ENCODE data around the gene ZFHX3.

Gene ZFHX3

DNA sequence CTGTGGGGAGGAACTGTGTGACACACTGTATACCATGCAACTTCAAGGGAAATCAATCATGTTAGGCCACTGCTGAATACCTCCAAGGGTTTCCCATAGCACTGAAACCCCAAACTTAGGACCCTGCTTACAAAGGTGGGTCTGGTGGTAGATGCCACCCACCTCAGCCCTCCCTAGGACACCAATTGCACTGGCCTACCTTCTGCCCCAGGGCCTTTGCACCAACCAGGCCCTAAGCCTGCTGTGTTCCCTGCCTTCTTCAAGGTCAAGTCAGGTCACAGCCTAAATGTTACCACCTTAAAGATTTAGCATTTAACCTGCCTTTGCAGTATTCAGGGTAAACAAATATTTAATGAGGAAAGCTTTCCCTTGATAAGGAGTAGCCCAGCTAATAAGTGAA, 185.8 kb downstream of the ZFHX3 start:
- DNase-seq: no peak

GRCh38 chr16:72860726-72861562, 187.0 kb downstream of the ZFHX3 start:
- no peak for DNase-seq

- DNase-seq: no peak
These were observed 188.3 kb downstream of the ZFHX3 start for GRCh38 chr16:72859581-72859980.

DNA sequence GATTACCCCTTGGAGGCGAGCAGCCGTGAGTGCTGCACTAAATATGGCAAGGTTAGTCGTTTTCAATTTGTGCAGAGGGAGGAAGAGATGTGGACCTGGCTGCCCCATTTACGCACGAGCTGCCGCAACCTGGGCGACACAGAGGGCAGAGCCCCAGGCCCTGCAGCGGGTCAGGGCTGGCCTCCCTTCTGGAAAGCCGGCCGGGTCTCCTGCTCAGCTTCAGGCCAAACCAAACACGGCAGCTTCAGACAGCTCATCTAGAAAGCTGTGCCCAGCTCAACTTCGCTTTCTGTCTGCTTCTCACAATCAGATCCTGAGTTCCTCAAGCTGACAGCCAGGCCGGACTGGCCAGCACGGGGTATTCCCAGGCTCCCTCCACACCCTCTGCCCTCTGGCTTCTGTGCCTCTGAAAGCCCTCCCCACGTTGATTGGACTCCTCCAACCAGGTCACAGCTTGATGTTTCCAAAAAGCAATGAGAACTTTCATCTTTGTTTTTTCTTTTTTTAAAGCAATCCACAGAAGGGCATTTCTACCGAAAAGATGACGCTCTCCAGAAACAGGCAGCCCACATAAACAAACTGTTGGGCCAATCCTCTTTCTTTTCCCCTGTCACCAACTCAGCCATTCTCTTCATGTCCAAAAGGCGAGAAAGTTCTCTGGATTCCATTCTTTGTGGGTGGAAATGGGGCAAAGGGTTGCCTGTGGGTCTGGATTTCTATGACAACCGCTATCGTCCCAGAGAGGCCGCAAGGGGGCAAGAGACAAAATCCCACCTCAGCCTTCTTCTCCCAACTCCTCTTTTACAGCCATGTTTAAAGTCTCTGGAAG, 189.0 kb downstream of the ZFHX3 start:
- no peak for DNase-seq

DNA sequence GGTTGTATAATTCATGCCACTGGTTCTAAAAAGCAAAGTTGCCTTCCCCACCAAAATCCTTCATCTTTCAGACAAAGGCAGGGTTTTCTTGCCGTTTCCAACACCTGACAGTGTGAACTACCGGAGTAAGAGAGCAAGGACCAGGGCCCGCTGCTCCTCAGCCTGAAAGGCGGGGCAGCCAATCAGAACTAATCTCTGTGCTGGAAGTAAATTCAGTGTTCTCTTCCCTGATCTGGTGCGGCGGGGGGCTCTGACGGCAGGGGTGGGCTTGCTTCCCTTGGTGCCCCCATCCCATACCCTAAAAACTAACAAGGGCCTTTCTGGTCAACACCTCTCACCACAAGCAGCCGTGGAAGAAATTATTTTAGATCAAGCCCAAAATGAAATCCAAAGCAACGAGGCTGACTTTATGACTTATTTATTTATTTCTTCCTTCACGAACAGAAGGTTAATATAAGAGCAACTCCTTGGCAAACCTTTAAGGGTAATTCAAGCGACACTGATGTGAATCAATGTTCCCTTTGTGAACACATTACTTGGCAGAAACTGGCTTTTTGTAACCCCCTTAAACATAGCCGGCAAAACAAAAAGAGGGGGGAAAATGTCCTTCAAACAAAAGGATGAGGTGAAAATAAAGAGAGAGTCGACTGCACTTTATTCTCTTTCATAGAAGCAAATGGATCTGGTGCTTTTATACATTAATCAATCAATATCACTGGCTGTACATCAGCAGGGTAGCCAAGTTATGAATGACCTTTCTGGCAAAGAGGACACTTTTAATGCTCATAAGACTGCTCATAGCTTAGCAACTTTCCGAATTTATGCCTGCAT, 189.9 kb downstream of the ZFHX3 start:
- no peak for DNase-seq

DNA sequence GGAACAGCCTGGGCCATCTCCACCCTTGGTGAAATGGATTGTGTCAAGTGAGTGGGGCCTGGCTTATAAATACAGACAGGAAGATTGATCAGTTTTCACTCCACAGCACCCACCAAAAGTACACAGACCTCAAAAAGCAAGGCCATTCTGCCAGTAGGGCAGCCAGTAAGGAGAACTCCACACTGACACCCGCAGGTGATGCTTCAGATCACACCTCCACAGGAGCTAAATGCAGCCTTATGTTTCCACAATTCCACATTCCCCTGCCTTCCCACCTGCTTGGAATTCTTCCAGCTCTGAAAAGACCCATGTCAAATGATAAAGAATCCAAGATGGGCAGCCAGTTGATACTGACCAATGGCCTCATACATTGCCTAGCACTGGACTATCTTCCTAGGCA, 191.1 kb downstream of the ZFHX3 start:
- no peak for DNase-seq

DNA sequence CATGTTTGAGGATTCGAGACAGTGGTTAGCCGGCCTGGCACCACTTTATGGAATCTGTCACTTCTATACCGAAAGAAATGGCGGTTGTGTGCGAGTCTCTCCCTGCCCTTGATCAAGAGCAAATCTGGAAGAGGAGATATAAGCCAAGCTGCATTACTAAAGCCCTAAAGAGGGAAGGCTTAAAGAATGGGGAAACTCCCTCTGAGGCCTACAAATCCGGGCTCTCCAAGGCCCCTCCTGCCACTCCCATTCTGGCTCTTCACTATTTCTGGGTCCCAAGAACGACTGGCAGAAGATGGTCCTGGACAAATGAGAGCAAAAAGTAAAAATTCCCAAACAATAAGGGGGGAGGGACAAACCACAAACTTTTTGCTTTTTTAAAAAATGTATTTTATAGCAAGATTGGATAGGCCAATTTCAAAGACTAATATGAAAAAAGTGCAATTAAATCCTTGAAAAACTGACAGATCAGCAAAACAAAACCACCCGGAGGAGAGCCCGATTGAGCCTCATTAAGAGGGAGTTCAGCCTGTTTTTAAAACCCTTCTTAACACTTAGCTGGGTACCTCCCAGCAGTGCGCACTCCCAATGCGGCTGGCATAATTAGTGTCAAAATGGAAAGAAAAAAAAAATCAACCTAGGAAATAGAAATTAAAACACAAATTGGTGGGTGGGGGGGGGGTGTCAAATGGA, 193.5 kb downstream of the ZFHX3 start:
- no peak for DNase-seq

- no peak for DNase-seq
These were observed 194.2 kb downstream of the ZFHX3 start for GRCh38 chr16:72853575-72854266.

GRCh38 chr16:72852421-72852820, 195.5 kb downstream of the ZFHX3 start:
- no peak for DNase-seq

- DNase-seq: no peak
These were observed 197.1 kb downstream of the ZFHX3 start for GRCh38 chr16:72850853-72851252.

GRCh38 chr16:72850021-72850420, 197.9 kb downstream of the ZFHX3 start:
- no peak for DNase-seq

DNA sequence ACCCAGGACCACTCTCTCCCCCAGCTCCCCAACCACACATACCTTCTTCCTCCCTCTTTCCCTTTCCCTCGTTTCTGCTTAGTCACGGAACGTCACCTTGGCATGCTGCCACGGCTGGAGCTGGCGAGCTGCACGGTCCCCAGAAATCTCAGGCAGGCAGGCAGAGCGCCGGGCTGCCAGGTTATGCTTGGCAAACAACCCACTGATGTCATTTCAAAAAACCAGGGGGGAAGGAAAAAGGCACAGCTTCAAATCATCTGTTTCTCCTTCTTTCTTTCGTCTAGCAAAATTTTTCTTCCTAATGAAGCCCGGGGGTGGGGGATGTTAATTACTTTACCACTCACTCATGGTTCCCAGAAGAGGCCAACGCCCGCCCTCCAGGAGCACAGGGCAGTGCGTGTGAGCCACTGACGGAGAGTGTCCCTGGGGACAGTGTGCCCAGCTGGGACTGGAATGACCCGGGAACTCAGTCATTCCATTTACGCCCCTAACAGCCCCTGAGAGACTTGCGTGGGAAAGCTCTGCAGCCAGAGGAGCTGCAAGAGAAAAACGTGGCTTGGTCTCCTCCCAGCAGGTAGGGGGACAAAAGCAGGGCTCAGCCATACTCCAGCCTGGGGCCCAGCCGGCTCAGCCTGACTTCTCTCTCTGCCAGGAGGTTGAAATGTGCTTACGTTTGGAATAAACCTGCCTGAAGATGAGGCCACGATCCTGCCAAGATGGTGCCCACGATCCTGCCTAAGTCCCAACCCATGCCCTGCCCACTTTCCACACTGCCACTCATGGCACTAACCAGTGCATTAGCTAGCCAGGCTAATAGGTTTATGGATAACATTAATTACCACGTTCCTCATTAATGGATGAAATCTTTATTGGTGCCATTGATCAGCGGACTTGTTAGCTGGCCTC, 198.9 kb downstream of the ZFHX3 start:
- no peak for DNase-seq

GRCh38 chr16:72848028-72848400, 199.9 kb downstream of the ZFHX3 start:
- no peak for DNase-seq

GRCh38 chr16:72847187-72848027, 200.5 kb downstream of the ZFHX3 start:
- no peak for DNase-seq

DNA sequence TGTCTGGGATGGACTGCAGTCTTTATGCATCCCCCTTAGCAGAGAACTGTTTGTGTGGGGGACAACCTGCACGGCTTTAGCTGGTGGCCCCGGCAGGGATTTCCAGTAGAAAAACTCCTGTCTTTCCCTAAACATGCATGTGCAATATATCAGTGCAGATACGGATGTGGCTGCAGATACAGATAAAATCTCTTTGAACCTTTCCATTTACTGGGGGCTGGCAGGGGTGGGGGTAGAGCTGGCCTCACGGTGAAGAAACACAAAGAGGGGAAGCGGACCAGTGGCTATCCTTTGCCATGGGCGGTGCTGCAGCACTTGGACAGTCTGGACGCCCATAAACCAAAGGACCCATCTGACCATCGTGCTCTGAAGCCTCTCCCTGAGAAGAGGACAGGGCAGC, 201.3 kb downstream of the ZFHX3 start:
- no peak for DNase-seq

GRCh38 chr16:72845322-72846020, 202.5 kb downstream of the ZFHX3 start:
- no peak for DNase-seq

GRCh38 chr16:72844225-72844920, 203.6 kb downstream of the ZFHX3 start:
- no peak for DNase-seq

DNA sequence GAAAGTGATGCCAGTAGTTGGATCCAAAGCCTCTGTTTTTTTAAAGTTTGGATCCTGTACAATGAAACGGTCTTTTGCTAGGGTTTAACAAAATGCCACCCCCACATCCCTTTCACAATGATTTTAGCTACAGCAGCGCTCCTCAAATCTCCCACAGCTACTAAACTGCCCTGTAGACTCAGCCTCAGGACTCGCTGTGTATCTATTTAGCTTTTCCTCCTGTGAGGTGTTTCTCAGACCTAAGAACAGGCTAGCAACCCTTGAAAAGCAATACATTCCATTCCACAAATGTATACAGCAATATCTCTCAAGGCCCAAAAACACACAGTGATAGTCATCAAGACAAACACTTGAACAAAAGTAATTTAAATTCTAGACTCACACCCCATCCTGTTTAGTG, 206.4 kb downstream of the ZFHX3 start:
- no peak for DNase-seq
